NCI-H748 (cell line): ENCODE results near the gene SH3RF2.
A peak's percentile ranks its signal among the peaks of the same experiment; 100 is the strongest.
"Not testable (repeated sequence)": the region's sequence is repeated elsewhere in the genome, so short reads cannot be mapped to it uniquely, and the experiment has no call there.

Experiments
- DNase-seq: peaks from one replicate; lab custom pipeline; 2025; ENCODE audit not compliant: unreplicated experiment; lab: John Stamatoyannopoulos, UW

SH3RF2 gene

GRCh38 chr5:146073239-146073900 lies 137.0 kb downstream of the SH3RF2 start:
- DNase-seq = peak; percentile 87

GRCh38 chr5:146076028-146076427 lies 139.7 kb downstream of the SH3RF2 start:
- DNase-seq = peak; percentile 59

- DNase-seq = peak; percentile 19
Measured at GRCh38 chr5:146076455-146076854, 140.1 kb downstream of the SH3RF2 start.

- no peak for DNase-seq
Measured at GRCh38 chr5:146078566-146078965, 142.2 kb downstream of the SH3RF2 start.

GRCh38 chr5:146079695-146080373 lies 143.5 kb downstream of the SH3RF2 start:
- DNase-seq = no peak

GRCh38 chr5:146081556-146081955 lies 145.2 kb downstream of the SH3RF2 start:
- no peak for DNase-seq

GRCh38 chr5:146082798-146083197 lies 146.4 kb downstream of the SH3RF2 start:
- DNase-seq = no peak

- DNase-seq = no peak
Measured at GRCh38 chr5:146084376-146084775, 148.0 kb downstream of the SH3RF2 start.

GRCh38 chr5:146088098-146088497 lies 151.7 kb downstream of the SH3RF2 start:
- no peak for DNase-seq

- no peak for DNase-seq
Measured at GRCh38 chr5:146089287-146089686, 152.9 kb downstream of the SH3RF2 start.

GRCh38 chr5:146091881-146092280 lies 155.5 kb downstream of the SH3RF2 start:
- DNase-seq = no peak

- no peak for DNase-seq
Measured at GRCh38 chr5:146098047-146098446, 161.7 kb downstream of the SH3RF2 start.

GRCh38 chr5:146101646-146102045 lies 165.3 kb downstream of the SH3RF2 start:
- no peak for DNase-seq

- no peak for DNase-seq
Measured at GRCh38 chr5:146103594-146103993, 167.2 kb downstream of the SH3RF2 start.

GRCh38 chr5:146105477-146105876 lies 169.1 kb downstream of the SH3RF2 start, which contains the start of gene PLAC8L1:
Gene PLAC8L1, minus strand, starts transcription at chr5:146105577. Its CDS starts 1,266 bp downstream, at chr5:146104311.
- DNase-seq = no peak

- DNase-seq = no peak
Measured at GRCh38 chr5:146107901-146108300, 171.5 kb downstream of the SH3RF2 start.

- DNase-seq = not testable (repeated sequence)
Measured at GRCh38 chr5:146108870-146109269, 172.5 kb downstream of the SH3RF2 start.

GRCh38 chr5:146109379-146109778 lies 173.0 kb downstream of the SH3RF2 start:
- no peak for DNase-seq

- no peak for DNase-seq
Measured at GRCh38 chr5:146111409-146111808, 175.0 kb downstream of the SH3RF2 start.

- no peak for DNase-seq
Measured at GRCh38 chr5:146112476-146112875, 176.1 kb downstream of the SH3RF2 start.
